AG09319 (cell line): ENCODE results near the gene TMEM127.
"Not testable (repeated sequence)": the region's sequence is repeated elsewhere in the genome, so short reads cannot be mapped to it uniquely, and the experiment has no call there.

ENCODE experiments used
- DNase-seq: peaks from one replicate; pipeline ENCODE4 v3.0.0-alpha.2; 2010; ENCODE audit warnings: low read depth; ENCODE audit errors: extremely low read depth
- CTCF ChIP-seq: IDR thresholded peaks from 2 replicates; pipeline ENCODE4 v1.5.1; 2011; ENCODE audit warnings: low read depth, mild to moderate bottlenecking, inconsistent platforms, low read length, moderate library complexity

The TMEM127 gene

GRCh38 chr2:96304606-96305005 lies 38.8 kb upstream of the TMEM127 start:
- no peak for TF ChIP-seq CTCF
- no peak for DNase-seq

GRCh38 chr2:96301865-96302264 lies 36.1 kb upstream of the TMEM127 start:
- DNase-seq, result no peak
- no peak for TF ChIP-seq CTCF

GRCh38 chr2:96296925-96297324 lies 31.1 kb upstream of the TMEM127 start:
- no peak for TF ChIP-seq CTCF
- DNase-seq, result no peak

- DNase-seq, result not testable (repeated sequence)
Measured at GRCh38 chr2:96294271-96294670, 28.5 kb upstream of the TMEM127 start.

GRCh38 chr2:96291751-96292150 lies 26.0 kb upstream of the TMEM127 start:
- no peak for DNase-seq
- no peak for TF ChIP-seq CTCF

GRCh38 chr2:96287273-96287856 lies 21.6 kb upstream of the TMEM127 start:
- DNase-seq, result no peak
- TF ChIP-seq CTCF, result no peak

GRCh38 chr2:96276787-96277499 lies 11.1 kb upstream of the TMEM127 start:
- TF ChIP-seq CTCF, result no peak

More at GRCh38 chr2:96276787-96277499, 11.1 kb upstream of the TMEM127 start:
- DNase-seq, result no peak
